ENCODE data around the gene EVC. TPM values are rescaled to one million over a fixed set of nuclear protein-coding genes. Genes with fewer than 3 reads are reported as not detected.

Gene EVC
- total and polyA plus RNA-seq, 4 donors: 2.9 to 40.8 (median 13.6) TPM

GRCh38 chr4:5753366-5753765 is 42.4 kb downstream of the EVC start:
- Histone ChIP-seq H3K9ac (ENCODE audit: insufficient read depth in 1 of 2, low read length in 2 of 2) (no peak overlapping the region), H3K36me3 (ENCODE audit: control insufficient read depth in 4 of 4, insufficient read depth in 4 of 4, low read length in 4 of 4) (peaks cover 0 to 49% (median 21%) of the 10 kb centered on the region in 4 donors)
- WGBS, 2 donors: 92 to 93% methylated on average over 7 of the region's 7 CpGs

GRCh38 chr4:5753766-5754528 is 42.9 kb downstream of the EVC start:
- Histone ChIP-seq H3K4me1 (ENCODE audit: control insufficient read depth in 5 of 5, insufficient read depth in 5 of 5, low read length in 5 of 5) (peaks cover 0 to 22% (median 0%) of the 10 kb centered on the region in 5 donors), H3K9me3 (ENCODE audit: control insufficient read depth in 4 of 4, insufficient read depth in 3 of 4, low read length in 3 of 4) (peaks cover 0 to 5% (median 0%) of the 10 kb centered on the region in 4 donors), H3K27ac (ENCODE audit: low read depth in 1 of 2, low read length in 1 of 2) (no peak overlapping the region), H3K9ac (ENCODE audit: insufficient read depth in 1 of 2, low read length in 2 of 2) (no peak overlapping the region), H3K27me3 (ENCODE audit: control insufficient read depth in 3 of 3, insufficient read depth in 3 of 3, low read length in 2 of 3) (no peaks in the 10 kb centered on the region), H3K36me3 (ENCODE audit: control insufficient read depth in 4 of 4, insufficient read depth in 4 of 4, low read length in 4 of 4) (peaks cover 0 to 50% (median 22%) of the 10 kb centered on the region in 4 donors), H3K4me3 (no peak overlapping the region)
- no peak for ATAC-seq (ENCODE audit: insufficient read depth, low FRiP score)
- no peak for DNase-seq
- 84 to 85% methylated on average over 19 of the region's 19 CpGs for WGBS, 2 donors
- TF ChIP-seq CTCF (IDR thresholded peaks at IDR 0.05; ENCODE audit: control extremely low read depth, extremely low read depth): no peak

More at GRCh38 chr4:5753366-5753765, 42.4 kb downstream of the EVC start:
- ATAC-seq (ENCODE audit: insufficient read depth, low FRiP score): no peak
- TF ChIP-seq CTCF (IDR thresholded peaks at IDR 0.05; ENCODE audit: control extremely low read depth, extremely low read depth): no peak
- DNase-seq: no peak
- no peak overlapping the region for H3K27ac ChIP-seq (ENCODE audit: low read depth in 1 of 2, low read length in 1 of 2)
- H3K27me3 ChIP-seq (ENCODE audit: control insufficient read depth in 3 of 3, insufficient read depth in 3 of 3, low read length in 2 of 3): no peaks in the 10 kb centered on the region
- peaks cover 0 to 5% (median 0%) of the 10 kb centered on the region in 4 donors for H3K9me3 ChIP-seq (ENCODE audit: control insufficient read depth in 4 of 4, insufficient read depth in 3 of 4, low read length in 3 of 4)
- H3K4me1 ChIP-seq (ENCODE audit: control insufficient read depth in 5 of 5, insufficient read depth in 5 of 5, low read length in 5 of 5): peaks cover 0 to 22% (median 0%) of the 10 kb centered on the region in 5 donors
- H3K4me3 ChIP-seq: no peak overlapping the region

- no peak for DNase-seq
- H3K9ac ChIP-seq (ENCODE audit: insufficient read depth in 1 of 2, low read length in 2 of 2): no peak overlapping the region
- peaks cover 0 to 47% (median 22%) of the 10 kb centered on the region in 4 donors for H3K36me3 ChIP-seq (ENCODE audit: control insufficient read depth in 4 of 4, insufficient read depth in 4 of 4, low read length in 4 of 4)
- no peak overlapping the region for H3K27ac ChIP-seq (ENCODE audit: low read depth in 1 of 2, low read length in 1 of 2)
- no peaks in the 10 kb centered on the region for H3K27me3 ChIP-seq (ENCODE audit: control insufficient read depth in 3 of 3, insufficient read depth in 3 of 3, low read length in 2 of 3)
- no peak for ATAC-seq (ENCODE audit: insufficient read depth, low FRiP score)
- H3K9me3 ChIP-seq (ENCODE audit: control insufficient read depth in 4 of 4, insufficient read depth in 3 of 4, low read length in 3 of 4): peaks cover 0 to 5% (median 0%) of the 10 kb centered on the region in 4 donors
- 92 to 97% methylated on average over 8 of the region's 8 CpGs for WGBS, 2 donors
- no peak overlapping the region for H3K4me3 ChIP-seq
- H3K4me1 ChIP-seq (ENCODE audit: control insufficient read depth in 5 of 5, insufficient read depth in 5 of 5, low read length in 5 of 5): peaks cover 0 to 22% (median 0%) of the 10 kb centered on the region in 5 donors
- no peak for TF ChIP-seq CTCF (IDR thresholded peaks at IDR 0.05; ENCODE audit: control extremely low read depth, extremely low read depth)
Measured at GRCh38 chr4:5754529-5754881, 43.5 kb downstream of the EVC start.

All from lung (tissue), 12 donors.